Measurements from ENCODE around the gene FMN1.

FMN1 gene

GRCh38 chr15:32908135-32908801 lies 286.2 kb downstream of the FMN1 start:
- DNase-seq, result no peak

- DNase-seq, result no peak
Observed at GRCh38 chr15:32905481-32905880, 289.0 kb downstream of the FMN1 start.

- DNase-seq, result no peak
Observed at GRCh38 chr15:32904448-32904847, 290.1 kb downstream of the FMN1 start.

- DNase-seq, result no peak
Observed at GRCh38 chr15:32903591-32904290, 290.8 kb downstream of the FMN1 start.

- DNase-seq, result no peak
Observed at GRCh38 chr15:32901995-32902394, 292.5 kb downstream of the FMN1 start.

- no peak for DNase-seq
Observed at GRCh38 chr15:32901192-32901591, 293.3 kb downstream of the FMN1 start.

- DNase-seq, result no peak
Observed at GRCh38 chr15:32899126-32899596, 295.4 kb downstream of the FMN1 start.

- DNase-seq, result no peak
Observed at GRCh38 chr15:32898414-32898813, 296.1 kb downstream of the FMN1 start.

- no peak for DNase-seq
Observed at GRCh38 chr15:32893421-32893820, 301.1 kb downstream of the FMN1 start.

- DNase-seq, result no peak
Observed at GRCh38 chr15:32889214-32889613, 305.3 kb downstream of the FMN1 start.

- no peak for DNase-seq
Observed at GRCh38 chr15:32888221-32888761, 306.2 kb downstream of the FMN1 start.

- no peak for DNase-seq
Observed at GRCh38 chr15:32887090-32887489, 307.4 kb downstream of the FMN1 start.

- no peak for DNase-seq
Observed at GRCh38 chr15:32886459-32886858, 308.1 kb downstream of the FMN1 start.

GRCh38 chr15:32885713-32886112 lies 308.8 kb downstream of the FMN1 start:
- no peak for DNase-seq

GRCh38 chr15:32884146-32884545 lies 310.4 kb downstream of the FMN1 start:
- no peak for DNase-seq

GRCh38 chr15:32882955-32883354 lies 311.6 kb downstream of the FMN1 start:
- no peak for DNase-seq

- no peak for DNase-seq
Observed at GRCh38 chr15:32881528-32881927, 313.0 kb downstream of the FMN1 start.

- DNase-seq, result no peak
Observed at GRCh38 chr15:32880642-32881041, 313.9 kb downstream of the FMN1 start.

GRCh38 chr15:32879980-32880379 lies 314.5 kb downstream of the FMN1 start:
- DNase-seq, result no peak

GRCh38 chr15:32878869-32879805 lies 315.4 kb downstream of the FMN1 start:
- no peak for DNase-seq

- DNase-seq, result no peak
Observed at GRCh38 chr15:32878342-32878741, 316.2 kb downstream of the FMN1 start.

GRCh38 chr15:32877252-32878019 lies 317.1 kb downstream of the FMN1 start:
- no peak for DNase-seq
